Measurements from ENCODE around the gene TEX44.

TEX44 gene

DNA sequence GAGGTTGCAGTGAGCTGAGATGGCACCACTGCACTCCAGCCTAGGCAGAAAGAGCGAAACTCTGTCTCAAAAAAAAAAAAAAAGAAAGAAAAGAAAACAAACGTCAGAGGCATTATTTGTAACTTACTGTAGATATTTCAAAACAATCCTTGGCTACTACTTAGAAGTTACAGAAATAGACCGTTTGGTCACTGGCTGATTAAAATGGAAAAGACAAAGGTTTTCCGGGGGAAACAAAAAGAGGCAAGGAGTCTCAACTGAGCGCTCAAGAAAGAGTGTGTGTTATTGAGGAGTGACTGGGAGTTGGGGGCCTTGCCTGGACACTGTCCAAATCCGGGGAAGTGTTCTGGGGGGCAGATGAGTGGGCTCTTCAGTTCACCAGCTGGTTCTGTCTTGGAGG lies 47.6 kb downstream of the TEX44 start:
- DNase-seq (ENCODE audit: low spot score): no peak
- ChIA-PET CTCF (no interaction called here), POLR2A (ENCODE audit: low non-redundant PET) (no interaction called here)
- peak overlapping the region; percentile 96 for H3K27ac ChIP-seq
- TF ChIP-seq CTCF (conservative IDR thresholded peaks at IDR 0.05; ENCODE audit: low read depth): no peak

GRCh38 chr2:231640641-231641111 lies 48.0 kb downstream of the TEX44 start:
- ChIA-PET POLR2A (ENCODE audit: low non-redundant PET) (no interaction called here), CTCF (no interaction called here)
- DNase-seq (ENCODE audit: low spot score): no peak
- no peak for TF ChIP-seq CTCF (conservative IDR thresholded peaks at IDR 0.05; ENCODE audit: low read depth)
- H3K27ac ChIP-seq: peak overlapping the region; percentile 96

- ChIA-PET CTCF (interaction anchor here (1.2 kb wide), 1 partner anchor 80 kb away, joined by 3 read pairs; no protein-coding TSS in a partner anchor), POLR2A (ENCODE audit: low non-redundant PET) (interaction anchor here (0.6 to 1.7 kb wide), 3 partner anchors 9 to 30 kb away, joined by 3 to 9 read pairs (median 3); no protein-coding TSS in a partner anchor)
- no peak for TF ChIP-seq CTCF (conservative IDR thresholded peaks at IDR 0.05; ENCODE audit: low read depth)
- DNase-seq (ENCODE audit: low spot score): peak; percentile 96
- H3K27ac ChIP-seq: peak overlapping the region; percentile 96
These were observed 50.2 kb downstream of the TEX44 start for GRCh38 chr2:231642631-231643494.

DNA sequence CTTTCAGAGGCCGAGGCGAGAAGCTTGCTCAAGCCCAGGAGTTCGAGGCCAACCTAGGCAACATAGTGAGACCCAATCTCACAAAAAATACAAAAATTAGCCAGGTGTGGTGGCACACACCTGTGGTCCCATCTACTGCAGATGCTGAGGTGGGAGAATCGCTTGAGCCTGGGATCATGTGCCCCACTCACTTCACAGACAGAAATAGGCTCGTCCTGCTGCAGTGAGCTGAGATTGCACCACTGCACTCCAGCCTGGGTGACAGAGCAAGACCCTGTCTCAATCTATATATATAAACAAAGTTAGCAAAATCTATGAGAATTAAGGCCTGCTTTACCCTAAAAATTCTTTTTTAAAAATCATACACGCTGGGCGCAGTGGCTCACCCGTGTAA lies 50.8 kb downstream of the TEX44 start:
- no peak for TF ChIP-seq CTCF (conservative IDR thresholded peaks at IDR 0.05; ENCODE audit: low read depth)
- no peak for DNase-seq (ENCODE audit: low spot score)
- ChIA-PET CTCF (no interaction called here), POLR2A (ENCODE audit: low non-redundant PET) (interaction anchor here (1.7 kb wide), 1 partner anchor 30 kb away, joined by 9 read pairs; no protein-coding TSS in a partner anchor)
- H3K27ac ChIP-seq: peak overlapping the region; percentile 96

Measured in RWPE1 (cell line).